Measurements from ENCODE around the gene LUM.
"Not testable (repeated sequence)": the region's sequence is repeated elsewhere in the genome, so short reads cannot be mapped to it uniquely, and the experiment has no call there.

LUM gene

GRCh38 chr12:91093341-91093740 lies 18.0 kb downstream of the LUM start:
- ChIA-PET POLR2A (ENCODE audit: low non-redundant PET) (no interaction called here), CTCF (no interaction called here)
- H3K27ac ChIP-seq = no peak overlapping the region
- DNase-seq (ENCODE audit: low spot score) = no peak
- no peak for TF ChIP-seq CTCF (conservative IDR thresholded peaks at IDR 0.05; ENCODE audit: low read depth)

DNA sequence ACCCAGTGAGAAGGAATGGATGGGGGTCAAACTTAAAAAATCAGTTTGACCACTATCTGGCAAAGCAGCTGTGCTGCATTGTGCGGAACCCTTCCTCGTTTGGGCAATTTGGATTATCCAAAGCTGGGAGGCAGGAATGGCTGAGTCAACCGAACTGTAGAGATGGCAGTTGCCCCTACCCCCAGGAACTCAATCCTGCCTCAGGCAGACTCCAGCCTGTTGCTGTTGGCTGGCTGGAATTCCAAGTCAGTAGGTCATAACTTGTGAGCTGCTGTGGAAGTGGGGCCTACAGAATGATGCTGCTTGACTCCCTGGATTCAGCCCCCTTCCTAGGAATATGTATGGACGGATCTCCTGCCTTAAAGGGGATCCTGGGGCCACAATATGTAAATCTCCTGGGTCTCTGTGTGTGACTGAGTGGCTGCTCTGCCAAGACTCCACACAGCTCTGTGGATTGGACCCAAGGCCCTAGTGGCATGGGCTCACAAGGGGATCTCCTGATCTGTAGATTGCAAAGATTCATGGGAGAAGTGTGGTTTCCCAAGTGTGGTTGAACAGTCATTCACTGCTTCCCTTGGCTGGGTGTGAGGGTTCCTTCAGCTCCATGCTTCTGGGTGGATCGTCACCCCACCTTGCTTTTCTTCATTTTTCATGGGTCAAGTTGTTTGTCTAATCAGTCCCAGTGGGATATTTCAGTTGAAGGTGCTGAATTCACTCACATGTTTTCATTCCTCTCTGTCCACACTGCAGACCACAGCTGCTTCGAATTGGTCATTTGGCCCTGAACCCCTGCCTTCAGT lies 19.2 kb downstream of the LUM start:
- no peak for DNase-seq (ENCODE audit: low spot score)
- POLR2A ChIA-PET (ENCODE audit: low non-redundant PET) = no interaction called here
- H3K27ac ChIP-seq = no peak overlapping the region
- no peak for TF ChIP-seq CTCF (conservative IDR thresholded peaks at IDR 0.05; ENCODE audit: low read depth)
- CTCF ChIA-PET = no interaction called here

DNA sequence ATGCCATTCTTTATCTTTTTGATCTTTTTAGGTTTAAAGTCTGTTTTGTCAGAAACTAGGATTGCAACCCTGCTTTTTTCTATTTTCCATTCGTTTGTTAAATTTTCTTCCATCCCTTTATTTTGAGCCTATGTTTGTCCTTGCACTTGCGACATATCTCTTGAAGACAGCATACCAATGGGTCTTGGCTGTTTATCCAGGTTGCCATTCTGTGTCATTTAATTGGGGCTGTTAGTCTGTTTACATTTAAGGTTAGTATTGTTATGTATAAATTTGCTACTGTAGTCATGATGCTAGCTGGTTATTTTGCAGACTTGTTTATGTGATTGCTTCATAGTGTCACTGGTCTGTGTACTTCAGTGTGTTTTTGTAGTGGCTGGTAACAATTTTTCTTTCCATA lies 21.3 kb downstream of the LUM start:
- H3K27ac ChIP-seq; DNase-seq (ENCODE audit: low spot score); CTCF ChIA-PET; POLR2A ChIA-PET (ENCODE audit: low non-redundant PET): not testable (repeated sequence)

GRCh38 chr12:91080041-91080440 lies 31.3 kb downstream of the LUM start:
- no peak for DNase-seq (ENCODE audit: low spot score)
- ChIA-PET POLR2A (ENCODE audit: low non-redundant PET) (no interaction called here), CTCF (no interaction called here)
- no peak for TF ChIP-seq CTCF (conservative IDR thresholded peaks at IDR 0.05; ENCODE audit: low read depth)
- H3K27ac ChIP-seq = no peak overlapping the region

GRCh38 chr12:91078501-91078900 lies 32.8 kb downstream of the LUM start:
- CTCF ChIA-PET = no interaction called here

GRCh38 chr12:91077228-91077954 lies 33.9 kb downstream of the LUM start:
- no peak for DNase-seq (ENCODE audit: low spot score)
- ChIA-PET POLR2A (ENCODE audit: low non-redundant PET) (no interaction called here), CTCF (no interaction called here)
- H3K27ac ChIP-seq = no peak overlapping the region
- TF ChIP-seq CTCF (conservative IDR thresholded peaks at IDR 0.05; ENCODE audit: low read depth) = no peak

More at GRCh38 chr12:91078501-91078900, 32.8 kb downstream of the LUM start:
- DNase-seq (ENCODE audit: low spot score) = no peak
- TF ChIP-seq CTCF (conservative IDR thresholded peaks at IDR 0.05; ENCODE audit: low read depth) = no peak
- POLR2A ChIA-PET (ENCODE audit: low non-redundant PET) = no interaction called here
- no peak overlapping the region for H3K27ac ChIP-seq

DNA sequence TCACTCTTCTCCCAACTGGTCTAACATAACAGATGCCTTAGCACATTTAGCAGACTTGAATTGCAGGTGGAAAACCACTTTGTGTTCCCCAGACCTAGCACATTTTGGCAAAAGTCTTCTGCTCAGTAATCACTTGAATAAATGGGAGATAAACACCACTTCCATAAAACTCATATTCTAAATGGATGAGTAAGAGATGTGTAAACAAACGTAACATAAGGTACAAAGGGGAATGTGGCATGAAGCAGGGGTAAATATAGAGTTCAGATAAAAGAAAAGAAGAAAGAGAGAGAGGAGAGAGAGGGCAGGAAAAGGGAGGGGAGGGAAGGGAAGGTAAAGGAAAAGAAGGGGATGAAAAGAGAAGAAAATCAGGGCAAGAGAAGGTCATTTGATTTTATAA lies 36.4 kb downstream of the LUM start:
- POLR2A ChIA-PET (ENCODE audit: low non-redundant PET) = no interaction called here
- no peak overlapping the region for H3K27ac ChIP-seq
- no peak for TF ChIP-seq CTCF (conservative IDR thresholded peaks at IDR 0.05; ENCODE audit: low read depth)
- CTCF ChIA-PET = no interaction called here
- DNase-seq (ENCODE audit: low spot score) = no peak

All from RWPE1 (cell line).